Esophagus muscularis mucosa (tissue), 4 donors: ENCODE measurements around the gene SSRP1. TPM values are rescaled to one million over a fixed set of nuclear protein-coding genes. Genes with fewer than 3 reads are reported as not detected.
A peak's percentile ranks its signal among the peaks of the same experiment; 100 is the strongest.

Experiments
- DNase-seq: peaks from one replicate; pipeline ENCODE4 v3.0.0-alpha.2; 2017; ENCODE audit errors: extremely low spot score
- H3K27ac ChIP-seq, 4 donors: fragments of 200-600 bp; sonication (generic); replicated peaks in 1 of 4; 1 replicate in 3 of 4; 2 replicates in 1 of 4; pipeline ENCODE4 v1.5.1; 2016 to 2019; ENCODE audit warnings: mild to moderate bottlenecking in 1 of 4
- H3K27me3 ChIP-seq, 4 donors: fragments of 200-600 bp; sonication (generic); one replicate each; pipeline versions ENCODE4 v1.5.1 to v1.6.0; 2016 to 2019
- H3K36me3 ChIP-seq, 4 donors: fragments of 200-600 bp; sonication (generic); one replicate each; pipeline ENCODE4 v1.5.1; 2016 to 2019
- H3K4me1 ChIP-seq, 4 donors: fragments of 200-600 bp; sonication (generic); one replicate each; pipeline ENCODE4 v1.5.1; 2016 to 2019
- H3K4me3 ChIP-seq, 4 donors: fragments of 200-600 bp; sonication (generic); 1 replicate in 2 of 4; 2 replicates in 2 of 4; pipeline ENCODE4 v1.5.1; 2016 to 2019; ENCODE audit warnings: mild to moderate bottlenecking in 4 of 4, moderate library complexity in 1 of 4
- H3K9me3 ChIP-seq, 4 donors: fragments of 200-600 bp; sonication (generic); 1 replicate in 3 of 4; 2 replicates in 1 of 4; pipeline ENCODE4 v1.5.1; 2016 to 2019
- EP300 ChIP-seq: sonication (generic); formaldehyde crosslinking; IDR thresholded peaks from one replicate; pipeline ENCODE4 v1.6.1; 2017; ENCODE audit warnings: antibody characterized with exemption
- POLR2A ChIP-seq: fragments of 450-650 bp; IDR thresholded peaks from one replicate; pipeline ENCODE4 v1.6.1; 2017; ENCODE audit warnings: antibody characterized with exemption, moderate library complexity, mild to moderate bottlenecking, low read depth
- POLR2AphosphoS5 ChIP-seq, 2 donors: sonication (generic); formaldehyde crosslinking; IDR thresholded peaks; one replicate each; pipeline ENCODE4 v1.6.1; 2017; ENCODE audit warnings: antibody characterized with exemption in 2 of 2
- WGBS: methylation state at CpG from one replicate; pipeline ENCODE4 v1.1.5; 2018; 5-methylcytosine and 5-hydroxymethylcytosine counted together
- intact Hi-C: fragments of 100-400 bp; cut with DNase I; formaldehyde crosslinking; loops from one replicate; pipeline ENCODE4 v1.15.1; 2023
- total RNA-seq, 4 donors: library from RNA; depleted of rRNA; stranded (reverse); fragments of >200 nt; gene quantifications; one replicate each; pipeline versions ENCODE4 v1.1.0 to v1.2.1, GENCODE V29; 2016
- TF ChIP-seq, protein P1 (sequence below), 3 experiments: fragments of 200-600 bp in 2 of 3; fragments of 450-650 bp in 1 of 3; sonication (generic) in 2 of 3; IDR thresholded peaks; one replicate each; pipeline ENCODE4 v1.5.1; 2017 to 2019; ENCODE audit warnings: antibody characterized with exemption in 3 of 3, mild to moderate bottlenecking in 2 of 3, moderate library complexity in 1 of 3

The SSRP1 gene
- total RNA-seq, 4 donors from 2014 or later: 74.6 to 101 (median 88.1) TPM

DNA sequence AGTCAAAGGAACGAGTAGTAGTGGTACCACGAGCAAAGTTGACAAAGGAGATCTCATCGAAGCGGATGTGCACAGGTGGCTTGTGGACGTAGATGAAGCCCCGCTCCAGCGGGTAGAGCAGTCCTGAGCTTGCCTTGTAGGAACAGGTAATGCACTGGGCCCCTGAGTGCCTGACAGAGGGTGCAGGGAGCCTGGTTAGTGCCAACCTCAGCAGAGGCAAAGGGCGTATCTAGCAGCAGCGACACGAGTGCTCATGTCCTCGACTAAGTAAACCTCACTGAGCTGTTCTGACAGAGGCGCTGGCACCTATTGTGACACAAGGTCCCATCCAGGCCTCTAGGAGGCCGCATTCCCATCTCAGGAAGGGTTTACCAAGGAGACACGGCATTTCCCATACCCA, 4.0 kb downstream of the SSRP1 start:
- 95% methylated on average over 14 of the region's 14 CpGs for WGBS
- Histone ChIP-seq H3K36me3 (peaks cover 61 to 77% (median 71%) of the 10 kb centered on the region in 4 donors), H3K4me3 (no peak overlapping the region), H3K27me3 (no peaks in the 10 kb centered on the region), H3K27ac (no peak overlapping the region), H3K9me3 (no peaks in the 10 kb centered on the region), H3K4me1 (peaks cover 22 to 28% (median 25%) of the 10 kb centered on the region in 4 donors)
- DNase-seq: no peak
- intact Hi-C loops: no loop called here
- TF ChIP-seq, protein P1, sequence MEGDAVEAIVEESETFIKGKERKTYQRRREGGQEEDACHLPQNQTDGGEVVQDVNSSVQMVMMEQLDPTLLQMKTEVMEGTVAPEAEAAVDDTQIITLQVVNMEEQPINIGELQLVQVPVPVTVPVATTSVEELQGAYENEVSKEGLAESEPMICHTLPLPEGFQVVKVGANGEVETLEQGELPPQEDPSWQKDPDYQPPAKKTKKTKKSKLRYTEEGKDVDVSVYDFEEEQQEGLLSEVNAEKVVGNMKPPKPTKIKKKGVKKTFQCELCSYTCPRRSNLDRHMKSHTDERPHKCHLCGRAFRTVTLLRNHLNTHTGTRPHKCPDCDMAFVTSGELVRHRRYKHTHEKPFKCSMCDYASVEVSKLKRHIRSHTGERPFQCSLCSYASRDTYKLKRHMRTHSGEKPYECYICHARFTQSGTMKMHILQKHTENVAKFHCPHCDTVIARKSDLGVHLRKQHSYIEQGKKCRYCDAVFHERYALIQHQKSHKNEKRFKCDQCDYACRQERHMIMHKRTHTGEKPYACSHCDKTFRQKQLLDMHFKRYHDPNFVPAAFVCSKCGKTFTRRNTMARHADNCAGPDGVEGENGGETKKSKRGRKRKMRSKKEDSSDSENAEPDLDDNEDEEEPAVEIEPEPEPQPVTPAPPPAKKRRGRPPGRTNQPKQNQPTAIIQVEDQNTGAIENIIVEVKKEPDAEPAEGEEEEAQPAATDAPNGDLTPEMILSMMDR (IDR thresholded peaks at IDR 0.05): no peak
- TF ChIP-seq POLR2AphosphoS5 (IDR thresholded peaks at IDR 0.05) (no peak), POLR2A (no peak), EP300 (no peak)

DNA sequence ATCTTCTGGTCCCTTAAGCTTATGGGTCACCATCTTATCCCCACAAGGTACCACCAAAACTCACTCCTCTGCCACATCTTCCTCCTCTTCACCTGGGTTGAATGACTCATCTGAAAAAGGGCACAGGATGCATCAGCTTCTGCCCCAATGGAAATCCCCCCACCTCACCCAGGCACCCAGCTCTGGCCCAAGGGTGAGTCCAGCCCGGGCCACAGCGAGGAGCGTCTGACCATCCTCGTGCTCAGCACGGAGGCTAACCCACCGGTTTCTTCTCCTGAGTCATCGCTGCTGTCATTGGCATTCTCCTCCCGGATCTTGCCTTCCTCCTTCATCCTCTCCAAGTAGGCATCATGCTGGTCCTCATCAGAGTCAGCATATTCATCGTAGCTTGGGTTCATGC, 5.7 kb downstream of the SSRP1 start:
- intact Hi-C loops: no loop called here
- no peaks in the 10 kb centered on the region for H3K27me3 ChIP-seq
- no peaks in the 10 kb centered on the region for H3K9me3 ChIP-seq
- no peak overlapping the region for H3K27ac ChIP-seq
- no peak overlapping the region for H3K4me3 ChIP-seq
- no peak for DNase-seq
- TF ChIP-seq, protein P1 (IDR thresholded peaks at IDR 0.05): no peak
- no peak for TF ChIP-seq POLR2A
- peaks cover 30 to 34% (median 31%) of the 10 kb centered on the region in 4 donors for H3K4me1 ChIP-seq
- H3K36me3 ChIP-seq: peaks cover 61 to 83% (median 75%) of the 10 kb centered on the region in 4 donors
- 89% methylated on average over 9 of the region's 9 CpGs for WGBS

DNA sequence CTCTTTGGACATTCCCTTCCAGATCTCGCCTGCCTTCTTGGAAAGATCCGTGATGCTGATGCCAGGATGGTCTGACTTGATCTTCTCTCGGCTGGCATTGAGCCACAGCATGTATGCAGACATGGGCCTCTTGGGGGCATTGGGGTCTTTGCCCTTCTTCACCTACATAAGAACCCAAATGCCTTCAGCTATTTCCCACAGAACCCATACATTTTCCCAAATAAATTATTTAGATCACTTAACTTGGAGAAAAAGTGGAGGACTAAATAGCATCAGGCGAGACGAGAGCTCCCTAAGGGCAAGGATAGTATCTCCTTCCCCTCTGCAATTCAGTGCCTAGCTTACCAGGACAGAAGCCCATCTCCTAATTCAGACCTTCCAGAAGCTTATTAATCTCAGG, 8.0 kb downstream of the SSRP1 start:
- H3K4me3 ChIP-seq: no peak overlapping the region
- no peaks in the 10 kb centered on the region for H3K27me3 ChIP-seq
- TF ChIP-seq, protein P1 (IDR thresholded peaks at IDR 0.05): no peak
- TF ChIP-seq POLR2AphosphoS5 (IDR thresholded peaks at IDR 0.05): no peak
- TF ChIP-seq EP300: no peak
- no peak for TF ChIP-seq POLR2A
- H3K27ac ChIP-seq: peak overlapping the region; percentile 94 to 98 (median 98)
- H3K9me3 ChIP-seq: no peaks in the 10 kb centered on the region
- peaks cover 56 to 67% (median 63%) of the 10 kb centered on the region in 4 donors for H3K36me3 ChIP-seq
- WGBS: 95% methylated on average over 5 of the region's 5 CpGs
- DNase-seq: no peak
- H3K4me1 ChIP-seq: peaks cover 28 to 32% (median 30%) of the 10 kb centered on the region in 4 donors
- intact Hi-C loops: loop anchor here (5.0 to 10.0 kb wide), 2 partner anchors 105 to 337 kb away; partner anchors contain the start of gene ZDHHC5

DNA sequence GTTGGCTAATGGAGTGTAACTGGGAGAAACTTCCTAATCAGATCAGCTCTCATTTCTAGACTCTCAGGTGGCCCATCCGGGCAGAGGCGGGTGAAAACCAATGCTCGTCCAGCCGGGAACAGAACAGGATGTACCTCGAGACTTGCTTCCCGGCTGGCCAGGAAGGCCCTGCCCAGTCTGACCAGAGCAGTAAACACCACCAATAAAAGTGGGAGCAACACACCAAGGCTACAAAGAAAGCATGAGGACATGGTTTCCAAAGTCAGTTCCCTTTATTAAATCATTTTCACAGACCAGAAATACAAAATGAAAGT, 10.0 kb downstream of the SSRP1 start:
- H3K9me3 ChIP-seq: no peaks in the 10 kb centered on the region
- H3K27me3 ChIP-seq: no peaks in the 10 kb centered on the region
- peaks cover 36 to 51% (median 47%) of the 10 kb centered on the region in 4 donors for H3K36me3 ChIP-seq
- TF ChIP-seq, protein P1 (IDR thresholded peaks at IDR 0.05): no peak
- TF ChIP-seq EP300 (peak; percentile 84), POLR2AphosphoS5 (IDR thresholded peaks at IDR 0.05) (peak; percentile 74 to 86)
- peaks cover 44 to 50% (median 49%) of the 10 kb centered on the region in 4 donors for H3K4me1 ChIP-seq
- DNase-seq: no peak
- 0% methylated on average over 5 of the region's 6 CpGs for WGBS
- intact Hi-C loops: loop anchor here (5.0 to 10.0 kb wide), 2 partner anchors 107 to 339 kb away; partner anchors contain the start of gene ZDHHC5
- peak overlapping the region; percentile 79 to 91 (median 89) for H3K4me3 ChIP-seq
- peak overlapping the region; percentile 94 to 98 (median 98) for H3K27ac ChIP-seq
